ENCODE data around the gene CAMK1. TPM values are rescaled to one million over a fixed set of nuclear protein-coding genes. Genes with fewer than 3 reads are reported as not detected.

The CAMK1 gene
- total and polyA plus RNA-seq, 2 donors from 2014 or later = 31.2 to 52.7 TPM

DNA sequence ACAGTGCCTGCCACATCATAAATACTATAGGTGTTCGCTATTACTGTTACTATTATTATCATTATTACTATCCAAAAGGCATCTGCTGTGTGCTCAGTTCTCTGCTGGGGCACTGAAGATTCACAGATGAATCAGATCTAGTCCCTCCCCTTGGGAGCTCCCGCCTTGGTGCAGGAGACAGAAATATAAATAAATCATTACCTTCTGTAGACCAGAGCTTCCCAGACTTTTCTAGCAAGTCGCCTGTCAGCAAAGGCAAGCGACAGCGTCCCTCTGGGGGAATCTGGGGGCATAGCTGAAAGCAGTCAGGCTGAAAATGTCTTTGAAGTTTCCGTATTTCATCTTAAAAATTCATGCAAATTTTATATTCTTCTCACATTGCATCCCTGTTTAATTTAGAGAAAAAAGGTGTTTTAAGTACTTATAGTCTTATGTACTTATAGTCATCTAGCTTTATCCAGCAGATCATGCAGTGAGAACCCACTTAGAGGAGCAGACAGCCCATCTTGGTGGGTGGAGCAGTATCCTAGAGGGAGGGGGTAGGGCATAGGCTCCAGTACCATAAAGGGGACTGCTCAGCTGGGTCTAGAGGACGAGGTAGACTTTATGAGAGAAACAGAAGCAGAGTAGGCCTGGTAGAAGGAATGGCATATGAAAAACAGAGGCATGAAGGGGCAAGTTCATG, 48.6 kb downstream of the CAMK1 start:
- DNase-seq = no peak
- H3K27me3 ChIP-seq (ENCODE audit: control insufficient read depth, insufficient read depth, low read length) = no peaks in the 10 kb centered on the region
- no peaks in the 10 kb centered on the region for H3K36me3 ChIP-seq (ENCODE audit: control insufficient read depth in 2 of 3, insufficient read depth in 3 of 3, low read length in 3 of 3)
- no peak overlapping the region for H3K27ac ChIP-seq (ENCODE audit: low read depth in 2 of 2, low read length in 2 of 2)
- intact Hi-C loops (cut with DNase I) = no loop called here
- TF ChIP-seq, protein P1, sequence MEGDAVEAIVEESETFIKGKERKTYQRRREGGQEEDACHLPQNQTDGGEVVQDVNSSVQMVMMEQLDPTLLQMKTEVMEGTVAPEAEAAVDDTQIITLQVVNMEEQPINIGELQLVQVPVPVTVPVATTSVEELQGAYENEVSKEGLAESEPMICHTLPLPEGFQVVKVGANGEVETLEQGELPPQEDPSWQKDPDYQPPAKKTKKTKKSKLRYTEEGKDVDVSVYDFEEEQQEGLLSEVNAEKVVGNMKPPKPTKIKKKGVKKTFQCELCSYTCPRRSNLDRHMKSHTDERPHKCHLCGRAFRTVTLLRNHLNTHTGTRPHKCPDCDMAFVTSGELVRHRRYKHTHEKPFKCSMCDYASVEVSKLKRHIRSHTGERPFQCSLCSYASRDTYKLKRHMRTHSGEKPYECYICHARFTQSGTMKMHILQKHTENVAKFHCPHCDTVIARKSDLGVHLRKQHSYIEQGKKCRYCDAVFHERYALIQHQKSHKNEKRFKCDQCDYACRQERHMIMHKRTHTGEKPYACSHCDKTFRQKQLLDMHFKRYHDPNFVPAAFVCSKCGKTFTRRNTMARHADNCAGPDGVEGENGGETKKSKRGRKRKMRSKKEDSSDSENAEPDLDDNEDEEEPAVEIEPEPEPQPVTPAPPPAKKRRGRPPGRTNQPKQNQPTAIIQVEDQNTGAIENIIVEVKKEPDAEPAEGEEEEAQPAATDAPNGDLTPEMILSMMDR (IDR thresholded peaks at IDR 0.05; ENCODE audit: borderline replicate concordance, extremely low read depth, insufficient read depth) = no peak
- no peaks in the 10 kb centered on the region for H3K4me1 ChIP-seq (ENCODE audit: control insufficient read depth in 2 of 3, insufficient read depth in 2 of 3, low read depth in 1 of 3, low read length in 3 of 3)
- no peak for FAIRE-seq
- no peak overlapping the region for H3K4me3 ChIP-seq (ENCODE audit: low read length in 3 of 3)
- no peak overlapping the region for H3K9ac ChIP-seq (ENCODE audit: low read length in 3 of 3)
- no peaks in the 10 kb centered on the region for H3K9me3 ChIP-seq (ENCODE audit: control insufficient read depth in 2 of 3, insufficient read depth in 1 of 3, low read length in 3 of 3)

DNA sequence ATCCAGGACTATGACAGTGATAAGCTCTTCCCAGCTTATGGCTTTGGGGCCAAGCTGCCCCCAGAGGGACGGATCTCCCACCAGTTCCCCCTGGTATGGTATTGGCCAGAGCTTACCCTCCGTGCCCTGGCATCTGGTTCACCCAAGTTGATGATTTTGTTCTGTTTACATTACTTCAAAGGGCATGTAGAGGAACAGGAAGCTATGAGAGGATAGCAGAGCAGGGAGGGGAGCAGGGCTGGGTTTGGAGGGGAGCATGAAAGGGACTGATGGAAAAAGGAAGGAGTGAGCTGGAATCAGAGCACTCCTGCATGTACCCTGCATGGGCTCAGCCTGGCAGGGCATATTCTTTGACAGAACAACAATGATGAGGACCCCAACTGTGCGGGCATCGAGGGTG, 51.6 kb downstream of the CAMK1 start:
- Histone ChIP-seq H3K9me3 (ENCODE audit: control insufficient read depth in 2 of 3, insufficient read depth in 1 of 3, low read length in 3 of 3) (no peaks in the 10 kb centered on the region), H3K27ac (ENCODE audit: low read depth in 2 of 2, low read length in 2 of 2) (no peak overlapping the region), H3K9ac (ENCODE audit: low read length in 3 of 3) (no peak overlapping the region), H3K36me3 (ENCODE audit: control insufficient read depth in 2 of 3, insufficient read depth in 3 of 3, low read length in 3 of 3) (no peaks in the 10 kb centered on the region), H3K4me3 (ENCODE audit: low read length in 3 of 3) (no peak overlapping the region), H3K4me1 (ENCODE audit: control insufficient read depth in 2 of 3, insufficient read depth in 2 of 3, low read depth in 1 of 3, low read length in 3 of 3) (no peaks in the 10 kb centered on the region), H3K27me3 (ENCODE audit: control insufficient read depth, insufficient read depth, low read length) (no peaks in the 10 kb centered on the region)
- TF ChIP-seq, protein P1 (IDR thresholded peaks at IDR 0.05; ENCODE audit: borderline replicate concordance, extremely low read depth, insufficient read depth) = no peak
- FAIRE-seq = no peak
- intact Hi-C loops (cut with DNase I) = no loop called here
- DNase-seq = no peak

DNA sequence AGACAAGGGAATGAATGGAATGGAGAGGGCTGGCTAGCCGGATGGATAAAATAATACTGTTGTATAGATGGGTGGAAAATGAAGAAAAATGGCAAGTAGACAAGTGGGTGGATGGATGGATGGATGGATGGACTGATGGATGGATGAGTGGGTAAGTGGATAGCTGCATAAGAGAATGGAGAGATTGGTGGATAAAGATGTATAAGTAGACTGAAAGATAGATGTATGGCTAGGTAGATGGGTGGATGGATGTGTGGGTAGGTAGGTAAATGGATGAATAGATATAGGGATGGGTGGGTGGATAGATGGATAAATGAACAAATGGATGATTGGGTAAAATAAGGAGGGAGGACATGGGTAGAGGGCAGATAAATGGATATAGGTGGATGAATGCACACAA, 52.2 kb downstream of the CAMK1 start:
- no peaks in the 10 kb centered on the region for H3K27me3 ChIP-seq (ENCODE audit: control insufficient read depth, insufficient read depth, low read length)
- H3K36me3 ChIP-seq (ENCODE audit: control insufficient read depth in 2 of 3, insufficient read depth in 3 of 3, low read length in 3 of 3) = no peaks in the 10 kb centered on the region
- no peak overlapping the region for H3K27ac ChIP-seq (ENCODE audit: low read depth in 2 of 2, low read length in 2 of 2)
- H3K4me3 ChIP-seq (ENCODE audit: low read length in 3 of 3) = no peak overlapping the region
- TF ChIP-seq, protein P1 (IDR thresholded peaks at IDR 0.05; ENCODE audit: borderline replicate concordance, extremely low read depth, insufficient read depth) = no peak
- no peak for FAIRE-seq
- no peak for DNase-seq
- H3K9me3 ChIP-seq (ENCODE audit: control insufficient read depth in 2 of 3, insufficient read depth in 1 of 3, low read length in 3 of 3) = no peaks in the 10 kb centered on the region
- H3K9ac ChIP-seq (ENCODE audit: low read length in 3 of 3) = no peak overlapping the region
- intact Hi-C loops (cut with DNase I) = no loop called here
- no peaks in the 10 kb centered on the region for H3K4me1 ChIP-seq (ENCODE audit: control insufficient read depth in 2 of 3, insufficient read depth in 2 of 3, low read depth in 1 of 3, low read length in 3 of 3)

Data from kidney (tissue), 14 donors.